GM19463 (cell line): ENCODE measurements around the gene IRF1.
"Not testable (repeated sequence)": the region's sequence is repeated elsewhere in the genome, so short reads cannot be mapped to it uniquely, and the experiment has no call there.

Experiments
- ATAC-seq: cut with Tn5 transposase; IDR thresholded peaks from one replicate; pipeline ENCODE4 v1.9.1; 2021; ENCODE audit warnings: mild to moderate bottlenecking, moderate library complexity; ENCODE audit not compliant: unreplicated experiment

IRF1 gene

DNA sequence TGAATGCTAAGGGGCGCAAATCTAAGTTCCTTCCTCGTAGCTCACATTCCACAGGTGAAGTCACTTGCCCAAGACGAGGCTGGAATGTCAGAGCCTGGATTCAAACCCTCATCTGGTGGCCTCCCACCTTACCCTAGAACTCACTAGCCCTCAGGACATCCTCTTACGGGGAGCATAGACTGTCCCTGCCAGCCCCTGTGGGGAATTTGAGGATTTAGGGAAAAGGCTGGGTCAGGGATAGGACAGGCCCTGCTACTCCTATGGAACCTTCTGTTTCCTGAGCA lies 45.0 kb downstream of the IRF1 start:
- ATAC-seq = no peak

DNA sequence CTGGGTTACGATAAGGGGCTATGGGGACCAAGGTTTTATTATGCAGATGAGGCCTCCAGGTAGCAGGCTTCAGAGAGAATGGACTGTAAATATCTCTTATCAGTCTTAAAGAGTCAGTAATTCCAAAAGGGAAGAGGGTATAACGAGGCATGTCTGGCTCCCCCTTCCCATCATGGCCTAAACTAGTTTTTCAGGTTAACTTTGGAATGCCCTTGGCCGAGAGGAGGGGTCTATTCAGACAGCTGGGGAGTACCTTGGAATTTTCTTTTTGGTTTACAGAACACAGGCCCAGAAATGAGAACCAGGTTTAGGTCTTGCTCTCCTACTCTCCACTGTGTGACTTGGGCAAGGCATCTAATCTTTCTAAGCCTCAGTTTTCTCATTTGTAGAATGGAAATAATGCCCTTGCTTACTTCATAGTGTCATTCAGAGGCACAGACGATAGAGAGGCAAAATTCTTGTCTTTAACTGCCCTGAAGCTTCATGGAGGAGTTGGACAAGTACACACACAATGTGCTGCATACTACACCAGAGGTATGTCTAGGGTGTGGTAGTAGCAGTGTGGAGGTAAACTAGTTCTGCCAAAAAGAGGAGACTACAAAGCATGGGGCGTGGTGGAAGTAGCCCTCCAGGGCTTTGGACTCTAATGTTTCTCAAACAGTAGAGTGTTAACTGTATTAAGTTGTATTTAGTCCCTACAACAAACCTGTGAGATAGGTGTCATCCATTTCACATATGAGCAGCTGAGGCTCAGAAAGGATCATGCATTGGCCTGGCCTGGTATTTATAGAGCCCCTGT lies 45.5 kb downstream of the IRF1 start:
- no peak for ATAC-seq

DNA sequence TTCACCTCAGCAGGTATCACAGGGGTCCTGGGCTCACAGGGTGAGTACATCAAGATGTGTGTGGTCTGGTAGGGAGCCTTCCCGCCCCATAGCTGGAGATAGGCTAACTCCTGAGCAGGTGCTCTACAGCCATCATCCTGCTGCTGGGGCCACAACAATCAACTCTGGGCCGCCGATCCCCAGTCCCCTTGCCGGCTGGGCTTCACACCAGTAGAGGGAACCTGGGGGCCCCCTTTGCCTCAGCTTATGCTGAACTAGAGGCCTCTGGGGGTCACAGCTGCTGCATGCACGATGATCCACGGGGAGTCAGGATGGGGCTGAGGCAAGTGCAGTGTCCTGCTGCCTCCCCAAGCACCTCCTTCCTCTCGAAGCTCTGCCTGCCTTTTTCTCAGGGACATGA lies 46.5 kb downstream of the IRF1 start:
- no peak for ATAC-seq

DNA sequence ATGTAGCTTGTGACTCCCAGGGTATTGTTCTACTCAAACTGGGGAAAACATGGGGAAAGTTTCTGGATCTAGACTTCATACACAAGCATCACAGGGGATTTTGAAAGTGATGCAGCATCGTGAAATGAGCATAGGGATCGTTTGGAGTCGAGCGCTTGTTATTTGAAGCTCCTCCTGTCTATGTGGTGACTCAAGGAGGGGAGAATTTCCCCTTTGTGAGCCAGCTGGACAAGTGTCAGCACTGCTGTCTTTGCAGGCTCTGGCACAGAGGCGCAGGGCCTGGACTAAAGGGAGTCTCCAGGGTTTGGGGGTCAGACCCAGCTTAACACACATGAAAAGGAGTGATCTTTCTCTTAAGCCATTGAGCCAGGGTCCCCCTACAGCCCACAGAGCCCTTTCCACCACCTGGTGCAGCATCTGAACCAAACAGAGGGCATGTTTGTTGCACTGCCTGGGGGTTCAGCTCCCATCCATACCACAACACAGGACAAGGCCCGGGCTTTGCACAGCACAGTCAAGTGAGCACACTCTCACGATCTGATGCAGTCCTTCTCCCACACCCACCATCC lies 51.0 kb downstream of the IRF1 start:
- no peak for ATAC-seq

DNA sequence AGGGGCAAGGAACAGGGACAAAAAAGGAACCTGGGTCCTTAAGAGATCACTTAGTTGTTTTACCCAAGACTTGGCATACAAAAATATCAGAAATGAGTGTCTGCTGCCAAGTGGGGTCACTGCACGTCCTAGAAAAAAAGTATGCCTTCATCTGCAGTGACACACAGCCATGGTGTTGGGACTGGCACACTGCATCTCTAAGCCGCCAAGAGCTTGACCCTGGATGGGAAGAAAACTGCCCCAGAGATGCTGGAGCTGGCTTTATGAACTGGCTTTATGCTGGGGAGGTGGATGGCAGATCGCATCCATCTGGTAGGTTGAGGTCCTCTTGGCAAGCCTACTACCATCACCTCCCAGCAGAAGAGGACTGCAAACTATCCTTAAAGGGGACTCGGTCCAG lies 51.7 kb downstream of the IRF1 start:
- ATAC-seq = no peak

DNA sequence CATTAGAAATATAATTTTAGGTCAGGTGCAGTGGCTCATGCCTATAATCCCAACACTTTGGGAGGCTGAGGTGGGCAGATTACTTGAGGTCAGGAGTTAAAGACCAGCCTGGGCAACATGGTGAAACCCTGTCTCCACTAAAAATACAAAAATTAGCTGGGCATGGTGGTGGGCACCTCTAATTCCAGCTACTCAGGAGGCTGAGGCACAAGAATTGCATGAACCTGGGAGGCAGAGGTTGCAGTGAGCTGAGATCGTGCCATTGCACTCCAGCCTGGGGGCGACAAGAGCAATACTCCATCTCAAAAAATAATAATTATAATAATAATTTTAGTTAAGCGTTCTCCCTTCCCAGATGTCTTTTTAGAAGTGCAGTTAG lies 52.3 kb downstream of the IRF1 start:
- ATAC-seq = not testable (repeated sequence)

DNA sequence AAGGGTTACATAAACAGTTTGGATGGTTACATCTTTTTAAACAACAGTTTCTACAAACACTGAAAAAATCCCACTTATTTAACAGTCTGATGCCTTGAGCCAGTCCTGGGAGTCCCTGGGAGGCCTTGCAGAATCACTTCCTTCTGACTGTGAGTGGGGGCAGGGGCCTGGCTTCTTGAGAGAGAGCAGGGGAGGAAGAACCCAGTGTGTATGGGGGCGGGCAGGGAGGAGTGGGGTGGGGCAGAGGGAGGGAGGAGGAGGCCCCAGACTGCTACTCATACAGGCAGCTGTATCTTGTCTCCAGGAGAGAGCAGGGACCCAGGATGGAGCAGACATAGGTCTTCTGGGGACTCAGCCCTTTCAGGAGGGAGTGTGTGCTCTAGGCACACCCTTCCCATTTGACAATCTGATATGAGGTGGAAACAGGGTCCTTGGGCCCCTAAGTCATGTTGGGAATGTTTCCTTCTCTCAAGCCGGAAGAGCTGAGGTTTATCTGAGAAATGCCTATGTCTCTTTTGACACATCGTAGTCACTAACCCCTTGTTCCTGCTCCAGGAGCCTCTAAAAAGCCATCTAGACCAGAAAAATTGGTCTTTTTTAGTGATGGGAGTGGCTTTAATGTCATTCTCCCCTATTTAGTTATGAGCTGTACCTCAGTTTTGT lies 52.8 kb downstream of the IRF1 start:
- peak; percentile 94 for ATAC-seq

DNA sequence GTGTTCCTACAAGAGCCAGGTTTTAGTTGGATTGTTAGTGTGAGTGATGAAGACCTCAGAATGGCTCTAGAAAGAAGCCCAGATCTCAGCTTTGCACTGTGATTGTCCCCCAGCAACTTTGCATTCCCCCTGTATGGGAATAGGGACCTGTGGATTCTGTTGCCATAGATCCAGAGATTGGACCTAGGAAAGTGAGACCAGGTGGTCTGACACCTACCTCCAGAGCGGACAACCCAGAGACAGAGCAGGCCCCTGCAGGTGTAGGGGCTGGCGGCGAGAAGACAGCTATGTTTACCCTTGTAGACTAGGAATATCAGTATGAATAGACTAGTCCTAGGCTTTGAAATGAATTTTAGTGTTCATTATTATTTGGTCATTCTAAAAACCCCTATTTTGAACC lies 53.6 kb downstream of the IRF1 start:
- ATAC-seq = no peak

DNA sequence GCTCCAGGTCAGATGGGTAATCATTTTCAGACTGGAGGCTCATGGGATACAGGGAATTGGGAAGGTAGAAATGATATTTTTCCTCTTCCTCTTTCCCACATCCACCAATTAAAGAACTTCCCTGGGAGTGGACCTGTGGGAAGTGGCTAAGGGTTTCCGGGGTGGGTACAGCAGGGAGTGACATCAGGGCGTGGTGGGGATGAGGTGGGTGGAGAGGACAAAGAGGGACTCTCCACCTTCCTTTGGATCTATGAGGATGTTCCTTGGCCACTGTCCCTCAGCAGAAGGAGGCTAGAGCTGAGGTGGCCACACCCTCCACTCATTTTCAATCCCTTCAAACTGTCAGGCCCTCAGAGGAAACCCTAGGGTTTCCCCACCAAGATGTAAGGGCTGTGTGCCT lies 54.7 kb downstream of the IRF1 start:
- no peak for ATAC-seq

DNA sequence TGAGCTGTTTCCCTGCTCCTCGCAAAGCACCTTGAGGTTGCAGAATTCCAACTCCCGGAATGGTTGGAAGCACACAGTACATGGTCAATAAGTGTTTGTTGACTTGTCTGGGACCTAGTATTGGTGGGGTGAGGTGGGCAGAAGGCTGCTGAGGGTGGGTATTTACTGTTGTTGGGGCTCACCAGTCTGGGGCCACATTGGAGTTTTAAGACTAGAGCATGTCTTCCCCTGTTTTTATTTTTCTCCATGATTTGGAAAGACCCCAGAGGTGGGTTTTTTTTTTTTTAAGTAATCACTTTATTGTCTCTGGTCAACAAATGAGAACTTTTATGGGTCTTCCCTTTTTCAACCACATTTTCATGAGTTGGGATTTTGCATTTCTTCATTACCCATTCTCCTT lies 55.1 kb downstream of the IRF1 start:
- ATAC-seq = no peak

DNA sequence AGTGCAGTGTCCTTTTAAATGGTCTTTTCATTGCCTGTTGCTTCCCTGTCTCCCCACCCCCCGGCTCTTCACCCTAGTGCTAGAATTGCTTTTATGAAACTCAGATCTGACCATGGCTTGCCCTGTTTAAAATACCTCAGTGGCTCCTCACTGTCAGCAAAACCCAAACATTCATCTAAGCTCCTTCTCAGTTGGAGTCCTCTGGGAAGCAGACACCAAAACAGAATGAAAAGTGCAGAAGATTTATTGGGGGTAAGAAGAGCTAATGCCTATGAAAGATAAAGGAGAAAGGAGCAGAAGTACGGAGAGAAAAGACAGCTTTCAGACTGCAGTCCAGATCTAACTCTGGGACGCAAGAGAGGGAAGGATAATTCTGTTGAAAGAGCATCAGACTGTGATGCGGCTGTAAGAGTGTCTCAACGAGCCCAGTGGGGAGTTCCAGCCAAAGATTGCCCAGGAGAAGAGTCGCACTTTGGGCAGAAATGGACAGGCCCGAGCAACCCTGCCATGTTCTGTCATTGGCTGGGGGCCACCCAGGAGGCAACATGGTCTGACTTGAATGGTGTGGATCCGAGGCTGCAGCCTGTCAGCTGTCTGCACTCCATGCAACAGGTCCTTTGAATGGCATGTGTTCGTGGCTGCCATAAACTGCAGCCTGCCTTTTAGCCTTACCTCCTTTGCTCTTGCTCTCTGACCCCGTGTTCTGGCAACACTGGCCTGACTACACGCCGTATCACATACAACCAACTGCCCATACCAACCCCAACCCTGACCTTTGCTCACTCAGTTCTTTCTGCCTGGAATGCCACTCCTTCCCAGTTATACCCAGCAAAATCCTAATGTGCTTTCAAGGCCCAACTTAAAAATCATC lies 55.9 kb downstream of the IRF1 start:
- no peak for ATAC-seq

DNA sequence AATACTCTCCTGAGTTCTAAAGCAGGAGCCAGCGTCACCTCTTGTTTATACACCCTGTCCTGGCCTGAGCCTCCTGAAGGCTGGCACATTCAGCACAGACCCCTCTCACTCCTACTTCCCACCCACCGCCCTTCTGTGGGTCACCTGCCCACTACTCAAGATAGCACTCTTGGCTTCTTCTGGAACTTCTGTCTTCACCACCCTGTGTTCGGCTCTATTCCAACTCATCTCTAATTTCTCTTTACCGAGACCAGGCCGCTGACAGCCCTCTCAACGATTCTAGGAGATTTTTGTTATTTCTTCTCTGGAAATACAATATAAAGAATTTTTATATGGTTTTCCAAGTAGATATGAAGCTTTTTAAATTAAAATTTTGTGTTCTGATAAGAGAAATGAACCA lies 57.4 kb downstream of the IRF1 start:
- ATAC-seq = no peak

DNA sequence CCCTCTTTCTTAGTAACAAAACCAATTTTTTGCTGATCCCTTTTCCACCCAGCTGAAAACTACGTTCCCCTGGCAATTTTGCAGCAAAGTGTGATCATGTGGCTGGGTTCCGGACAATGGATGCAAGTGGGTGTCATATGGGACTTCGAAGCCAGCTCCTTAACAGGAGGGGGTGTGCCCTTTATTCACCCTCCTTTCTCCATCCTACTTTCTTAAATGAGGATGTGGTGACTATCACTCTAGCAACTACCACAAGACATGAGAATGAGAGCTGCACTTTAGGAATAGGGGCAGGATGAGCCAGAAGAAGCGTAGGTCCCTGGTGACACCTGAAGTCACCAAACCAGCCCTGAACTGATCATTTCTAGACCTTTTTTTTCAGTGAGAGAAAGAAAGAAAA lies 58.9 kb downstream of the IRF1 start:
- ATAC-seq = no peak
